Epidermal melanocyte (primary cell): ENCODE results near the gene MREG.

Experiments
- DNase-seq: peaks from one replicate; pipeline ENCODE4 v3.0.0; 2011; ENCODE audit warnings: low spot score; ENCODE audit not compliant: insufficient read length

MREG gene

DNA sequence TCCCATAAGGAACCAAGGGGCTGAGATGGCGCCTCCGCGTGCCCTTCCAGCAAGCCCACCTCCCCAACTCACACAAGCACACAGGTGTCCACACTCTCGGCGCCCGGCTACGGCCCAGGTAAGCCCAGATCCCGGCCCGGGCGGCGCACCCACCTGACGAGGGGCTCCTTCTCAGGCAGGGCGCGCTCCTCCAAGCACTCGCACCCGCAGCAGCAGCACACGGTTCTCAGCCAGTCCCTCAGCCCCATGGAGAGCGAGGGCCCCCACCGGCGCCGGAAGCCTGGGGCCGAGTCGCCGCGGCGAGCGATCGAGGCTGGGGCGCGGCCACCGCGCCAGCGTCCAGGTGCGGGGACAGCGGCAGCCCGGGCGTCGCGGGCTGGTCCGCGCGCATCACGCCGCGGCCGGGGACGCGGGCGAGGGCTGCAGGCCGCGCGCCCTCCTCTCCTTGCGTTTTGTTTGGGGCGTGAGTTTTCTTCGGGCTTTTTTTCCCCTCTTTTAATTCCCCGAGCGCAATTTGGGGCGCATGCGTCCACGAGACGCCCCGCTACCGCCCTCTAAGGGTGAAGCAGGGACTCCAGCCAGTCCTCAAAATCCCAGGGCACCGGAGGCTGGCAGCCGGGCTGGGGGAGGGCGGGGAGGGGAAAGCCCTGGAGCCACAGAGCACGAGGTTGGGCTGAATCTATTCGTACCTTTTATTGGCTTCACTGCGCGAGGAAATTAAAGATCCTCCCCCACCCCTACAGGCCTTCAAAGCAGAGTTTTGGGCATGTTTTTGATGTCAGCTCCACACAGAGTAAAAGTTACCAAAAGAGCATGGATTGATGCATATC lies at the start of gene MREG:
TSS of gene MREG (minus strand) at position 472 of the 830 bp plus-strand sequence. CDS start at position 248, 224 bp downstream.
- peak; percentile 81 for DNase-seq

GRCh38 chr2:216059233-216059834 lies 46.0 kb upstream of the MREG start:
- DNase-seq, result no peak

DNA sequence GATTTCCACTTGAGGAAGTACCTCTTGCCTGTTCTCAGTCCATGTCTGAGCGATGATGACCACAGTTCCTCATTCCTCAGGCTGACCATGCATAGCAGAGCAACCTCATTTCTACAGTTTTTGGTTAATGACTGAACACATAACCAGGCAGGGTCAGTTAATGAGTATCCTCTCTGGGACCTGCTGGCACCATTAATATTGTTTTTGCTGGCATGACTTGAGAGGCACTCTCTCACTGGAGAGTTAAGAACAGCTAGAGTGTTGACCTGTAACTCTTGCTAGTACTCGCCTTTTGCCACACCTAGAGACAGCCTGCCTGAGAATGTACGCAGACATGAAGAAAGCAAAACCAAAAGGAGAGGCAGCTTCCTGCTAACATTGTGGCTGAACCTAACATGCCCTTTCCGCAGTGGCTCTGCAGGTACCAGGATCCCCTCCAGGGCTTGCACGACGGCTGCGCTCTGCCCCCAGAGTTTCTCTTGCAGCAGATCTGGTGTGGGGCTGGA lies 44.4 kb upstream of the MREG start:
- DNase-seq, result no peak

DNA sequence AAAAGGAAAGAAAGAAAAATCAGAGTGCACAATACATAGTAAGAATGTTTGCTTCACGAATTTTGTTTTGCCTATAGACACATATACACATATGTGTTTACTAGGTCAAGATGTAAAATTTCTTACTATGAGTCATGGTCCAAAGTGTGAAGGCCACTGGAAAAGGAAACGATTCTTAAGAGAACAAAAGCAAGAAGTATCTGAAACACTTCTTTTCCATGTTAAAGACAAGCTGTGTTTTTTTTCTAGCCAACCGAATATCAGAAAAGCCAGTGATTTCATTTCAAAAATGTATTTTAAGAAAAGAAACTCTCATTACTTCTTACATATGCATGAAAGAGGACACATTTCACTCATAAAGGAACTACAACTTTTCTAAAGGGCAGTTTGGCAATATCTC lies 43.4 kb upstream of the MREG start:
- DNase-seq, result no peak

DNA sequence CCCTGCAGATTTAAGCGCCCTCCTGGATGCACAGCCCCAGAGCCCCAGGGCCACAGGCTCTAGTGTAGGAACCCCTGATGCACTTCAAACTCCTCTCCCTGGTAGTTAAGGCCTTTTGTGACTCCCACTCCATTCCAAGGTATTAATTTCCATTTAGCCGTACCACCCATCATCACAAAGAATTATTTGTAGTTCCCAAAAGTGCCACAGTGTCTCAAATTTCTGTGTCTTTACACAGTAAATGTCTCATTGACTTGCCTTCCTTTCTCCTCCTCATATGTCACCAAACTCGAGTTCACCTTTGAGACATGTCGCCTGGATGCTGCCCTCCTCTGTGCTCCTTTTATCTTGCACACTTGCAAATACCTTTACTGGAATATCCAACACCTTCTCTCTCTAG lies 42.3 kb upstream of the MREG start:
- DNase-seq, result no peak

DNA sequence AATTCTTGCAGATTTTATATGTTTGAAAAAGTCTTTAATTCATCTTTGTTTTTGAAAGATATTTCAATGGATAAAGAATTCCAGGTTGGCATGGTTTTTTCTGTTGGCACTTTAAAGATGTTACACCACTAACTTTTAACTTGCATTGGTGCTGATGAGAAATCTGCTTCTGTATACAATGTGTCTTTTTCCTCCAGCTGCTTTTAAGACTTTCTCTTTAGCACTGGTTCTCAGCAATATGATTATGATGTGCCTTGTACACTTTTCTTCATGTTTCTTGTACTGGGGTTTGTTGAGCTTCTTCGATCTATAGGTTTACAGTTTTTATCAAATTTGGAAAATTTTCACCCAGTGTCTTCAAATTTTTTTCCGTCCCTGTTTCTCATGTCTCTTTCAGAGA lies 39.1 kb upstream of the MREG start:
- no peak for DNase-seq

- DNase-seq, result no peak
Observed at GRCh38 chr2:216051350-216051749, 38.0 kb upstream of the MREG start.

- no peak for DNase-seq
Observed at GRCh38 chr2:216049452-216049851, 36.1 kb upstream of the MREG start.

DNA sequence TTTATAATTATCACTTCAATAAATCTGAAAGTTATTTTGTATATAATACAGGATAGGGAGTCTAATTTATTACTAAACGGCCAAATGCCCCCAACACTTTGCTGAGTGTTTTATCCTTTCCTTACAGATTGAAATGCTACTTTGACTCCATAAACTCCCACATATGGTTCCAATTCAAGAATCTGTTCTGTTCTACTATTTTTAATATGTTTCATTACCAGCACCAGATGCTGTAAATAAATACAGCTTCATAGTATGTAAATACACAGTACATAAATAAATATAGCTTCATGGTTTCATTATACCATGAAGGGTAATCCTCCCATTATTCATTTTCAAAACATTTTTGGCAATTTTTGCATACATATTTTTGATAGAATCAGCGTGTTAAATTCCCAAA lies 34.0 kb upstream of the MREG start:
- DNase-seq, result no peak

DNA sequence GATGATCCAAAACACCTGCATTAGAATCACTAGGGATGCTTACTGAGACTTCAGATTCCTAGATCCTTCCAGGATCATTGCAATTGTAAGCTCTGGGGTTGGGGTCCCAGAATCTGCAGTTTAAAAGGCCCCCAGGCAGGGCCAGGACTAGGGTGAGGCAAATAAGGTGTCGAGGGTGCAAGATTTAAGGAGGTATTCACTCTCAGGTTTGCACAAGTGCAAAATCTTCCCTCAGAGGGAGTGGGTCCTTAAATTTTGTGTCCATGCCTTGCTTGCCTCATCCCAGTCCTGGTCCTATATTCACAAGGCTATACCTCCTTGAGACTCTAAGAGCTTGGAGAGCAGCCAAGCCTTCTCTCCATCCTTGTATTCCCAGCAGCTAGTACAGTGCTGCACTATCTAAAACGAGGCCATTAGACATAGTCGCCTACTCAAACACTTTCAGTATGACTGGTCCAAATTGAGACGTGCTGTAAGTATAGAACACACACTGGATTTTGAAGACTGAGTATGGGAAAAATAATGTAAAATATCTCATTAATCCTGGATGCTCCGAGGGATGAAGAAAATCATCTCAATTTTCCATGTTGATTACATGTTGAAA lies 31.6 kb upstream of the MREG start:
- no peak for DNase-seq

- DNase-seq, result no peak
Observed at GRCh38 chr2:216043949-216044348, 30.6 kb upstream of the MREG start.

DNA sequence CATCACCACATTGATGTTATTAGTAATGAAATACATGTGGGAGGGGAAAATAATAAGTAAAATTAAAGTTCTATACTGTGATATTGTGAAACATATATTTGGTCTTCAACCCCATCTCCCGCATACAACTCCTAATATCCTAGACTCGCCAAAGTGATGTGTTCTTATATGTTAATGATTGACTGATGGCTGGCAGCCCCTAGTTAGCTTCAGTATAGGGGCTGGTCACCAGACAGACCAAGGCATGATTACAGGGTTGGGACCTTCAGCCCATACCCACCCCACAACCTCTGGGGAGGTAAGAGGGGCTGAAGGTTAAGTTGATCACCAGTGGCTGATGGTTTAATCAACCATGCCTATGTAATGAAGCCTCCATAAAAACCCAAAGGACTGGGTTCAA lies 28.1 kb upstream of the MREG start:
- DNase-seq, result no peak

DNA sequence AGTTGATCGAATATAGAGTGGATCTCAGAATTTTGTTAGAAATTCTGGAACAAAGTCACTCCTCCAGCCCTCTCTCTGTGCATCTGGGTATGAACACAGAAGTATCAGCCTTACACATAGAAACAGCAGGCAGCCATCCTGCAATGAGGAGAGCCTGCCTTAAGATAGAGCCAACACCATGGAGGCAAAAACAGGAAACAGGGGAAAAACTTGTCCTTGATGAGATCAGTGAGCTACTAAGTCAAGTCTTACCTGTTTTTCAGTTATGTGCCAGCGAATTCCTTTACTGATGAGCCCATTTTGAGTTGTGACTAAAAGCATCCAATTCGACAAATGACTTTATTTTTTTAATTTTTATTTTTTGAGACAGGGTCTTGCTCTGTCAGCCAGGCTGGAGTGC lies 26.6 kb upstream of the MREG start:
- no peak for DNase-seq

- peak; percentile 69 for DNase-seq
Observed at GRCh38 chr2:216034065-216034464, 20.7 kb upstream of the MREG start.

DNA sequence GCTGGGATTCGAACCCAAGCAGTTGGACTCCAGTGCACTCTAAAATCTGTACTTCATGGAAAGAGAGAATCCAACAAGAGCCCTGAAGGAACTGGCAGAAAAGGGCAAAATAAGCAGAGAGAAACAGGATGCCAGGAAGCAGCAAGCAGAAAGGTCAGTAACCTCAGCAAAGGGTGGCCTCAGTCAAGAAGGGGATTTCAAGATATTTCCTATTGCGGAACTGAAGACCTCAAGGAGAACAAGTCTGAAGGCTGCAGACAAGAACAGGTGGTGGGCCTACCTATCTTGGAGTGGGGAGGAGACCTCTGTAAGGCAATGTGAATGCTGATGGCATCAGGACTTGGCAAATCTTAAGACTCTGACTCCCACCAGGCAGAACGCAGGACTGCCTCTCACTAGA lies 20.1 kb upstream of the MREG start:
- DNase-seq, result no peak

DNA sequence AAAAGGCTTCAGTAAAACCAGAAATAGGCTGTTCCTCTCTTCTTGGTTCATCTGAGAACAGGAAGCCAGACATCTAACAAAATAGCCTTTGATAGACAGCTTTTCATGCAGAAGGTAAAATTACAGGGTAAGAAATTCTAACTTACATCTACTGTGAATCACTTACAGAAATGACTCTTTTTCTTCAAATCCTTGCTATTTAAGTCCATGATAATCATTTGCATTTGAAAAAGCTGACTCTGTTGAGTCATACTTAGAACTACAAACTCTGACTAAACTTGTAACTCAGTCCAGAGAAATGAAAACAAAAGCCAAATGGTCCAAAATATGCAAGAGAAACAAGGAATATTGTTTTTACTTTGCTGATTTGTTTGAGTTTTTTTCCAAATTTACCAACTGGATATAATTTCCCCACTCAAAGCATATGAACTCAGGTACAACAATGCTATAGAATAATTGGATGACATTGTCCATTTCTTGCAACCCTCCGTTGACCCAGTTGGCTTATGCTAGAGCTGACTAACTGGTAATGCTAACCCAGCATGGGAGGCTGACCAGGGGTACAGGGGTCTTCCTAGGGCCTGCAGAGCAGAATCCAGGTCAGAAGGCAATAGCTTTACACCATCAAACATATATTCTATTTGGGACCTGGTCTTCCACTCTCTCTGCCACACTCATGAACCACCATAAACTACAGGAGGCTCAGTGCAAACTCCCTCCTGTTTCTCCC lies 18.8 kb upstream of the MREG start:
- DNase-seq, result no peak

DNA sequence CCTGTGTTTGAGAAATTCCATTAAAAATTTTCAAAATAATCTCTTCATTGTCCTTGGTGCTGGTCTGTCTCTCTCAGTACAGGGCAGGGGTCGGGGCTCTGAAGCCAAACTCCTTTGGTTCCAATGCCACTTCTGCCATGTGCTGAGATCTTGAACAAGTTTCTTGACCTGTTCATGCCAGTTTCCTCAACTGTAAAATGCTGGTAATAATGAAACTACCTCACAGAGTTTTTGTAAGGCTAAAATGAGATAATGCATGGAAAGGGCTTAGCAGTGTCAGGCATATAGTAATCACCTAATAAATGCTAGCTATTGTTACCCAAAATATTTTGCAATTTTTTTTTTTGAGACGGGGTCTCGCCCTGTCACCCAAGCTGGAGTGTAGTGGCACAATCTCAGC lies 16.9 kb upstream of the MREG start:
- no peak for DNase-seq

- no peak for DNase-seq
Observed at GRCh38 chr2:216029416-216030129, 16.2 kb upstream of the MREG start.

DNA sequence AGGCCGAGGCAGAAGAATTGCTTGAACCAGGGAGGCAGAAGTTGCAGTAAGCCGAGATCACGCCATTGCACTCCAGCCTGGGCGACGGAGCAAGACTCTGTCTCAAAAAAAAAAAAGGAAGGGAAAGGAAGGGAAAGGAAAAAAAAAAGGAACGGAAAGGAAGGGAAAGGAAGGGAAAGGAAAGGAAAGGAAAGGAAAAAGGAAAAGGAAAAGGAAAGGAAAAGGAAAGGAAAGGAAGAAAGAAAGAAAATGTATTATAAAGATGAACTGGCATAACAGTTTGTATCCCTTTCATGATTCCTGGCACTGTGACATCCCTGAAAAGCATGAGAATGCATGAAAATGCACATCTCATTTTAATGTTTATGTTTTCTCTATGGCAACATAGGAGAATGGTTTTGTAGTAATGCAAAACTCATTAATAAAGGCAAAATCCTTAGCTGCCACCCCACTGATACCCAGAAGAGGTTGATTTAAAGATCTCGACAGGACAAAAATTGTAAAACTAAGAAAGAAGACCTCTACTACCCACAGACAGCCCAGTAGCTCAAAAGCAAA lies 11.5 kb upstream of the MREG start:
- DNase-seq, result no peak

GRCh38 chr2:216023055-216023648 lies 9.8 kb upstream of the MREG start:
- DNase-seq, result peak; percentile 80
